DND-41 (cell line): ENCODE data around the gene CDC25A.
A peak's percentile ranks its signal among the peaks of the same experiment; 100 is the strongest.
"Not testable (repeated sequence)": the region's sequence is repeated elsewhere in the genome, so short reads cannot be mapped to it uniquely, and the experiment has no call there.

Experiments
- ATAC-seq: fragments of 200-7000 bp; cut with Tn5 transposase; 3 replicates; pipeline ENCODE4 v1.9.1; 2021; ENCODE audit warnings: low read depth; ENCODE audit not compliant: insufficient read depth
- DNase-seq: peaks from one replicate; pipeline ENCODE4 v3.0.0-alpha.2; 2020
- H2AFZ ChIP-seq: 2 replicates; pipeline ENCODE4 v1.6.0; 2012; ENCODE audit warnings: low read depth, low read length
- H3K27ac ChIP-seq: 2 replicates; pipeline ENCODE4 v1.5.1; 2012; ENCODE audit warnings: low read length, inconsistent platforms
- H3K27me3 ChIP-seq: fragments of 200-600 bp; sonication (generic); 2 replicates; pipeline ENCODE4 v1.6.0; 2012; ENCODE audit warnings: low read length, mild to moderate bottlenecking, inconsistent platforms; ENCODE audit not compliant: insufficient read depth, poor library complexity
- H3K36me3 ChIP-seq: 2 replicates; pipeline ENCODE4 v1.5.1; 2012; ENCODE audit warnings: low read length, inconsistent platforms; ENCODE audit not compliant: insufficient read depth
- H3K4me1 ChIP-seq: 2 replicates; pipeline ENCODE4 v1.5.1; 2012; ENCODE audit warnings: mild to moderate bottlenecking, low read length; ENCODE audit not compliant: insufficient read depth
- H3K4me2 ChIP-seq: 2 replicates; pipeline ENCODE4 v1.6.0; 2012; ENCODE audit warnings: mild to moderate bottlenecking, moderate library complexity, low read length, inconsistent platforms; ENCODE audit not compliant: insufficient read depth
- H3K4me3 ChIP-seq, 2 experiments: fragments of 200-600 bp in 1 of 2; shearing (Covaris generic) in 1 of 2; 2 replicates each; pipeline ENCODE4 v1.5.1; 2012 to 2016; ENCODE audit warnings: inconsistent platforms in 2 of 2, low read length in 2 of 2, mild to moderate bottlenecking in 2 of 2, low read depth in 1 of 2, moderate library complexity in 1 of 2
- H3K79me2 ChIP-seq: 2 replicates; pipeline ENCODE4 v1.6.0; 2012; ENCODE audit warnings: low read length, inconsistent platforms; ENCODE audit not compliant: insufficient read depth
- H3K9ac ChIP-seq: 2 replicates; pipeline ENCODE4 v1.6.0; 2012; ENCODE audit warnings: low read depth, mild to moderate bottlenecking, inconsistent platforms, low read length, moderate library complexity
- H3K9me3 ChIP-seq: 2 replicates; pipeline ENCODE4 v1.5.1; 2012; ENCODE audit warnings: low read length, moderate library complexity, mild to moderate bottlenecking, inconsistent platforms; ENCODE audit not compliant: insufficient read depth, severe bottlenecking
- H4K20me1 ChIP-seq: 2 replicates; pipeline ENCODE4 v1.6.0; 2012; ENCODE audit warnings: low read length; ENCODE audit not compliant: insufficient read depth
- EZH2 ChIP-seq: IDR thresholded peaks from 3 replicates; pipeline ENCODE4 v1.6.1; 2012; ENCODE audit warnings: borderline replicate concordance, low read depth, mild to moderate bottlenecking, moderate library complexity, low read length, inconsistent platforms; ENCODE audit not compliant: severe bottlenecking
- TF ChIP-seq, protein P1 (sequence below): IDR thresholded peaks from 2 replicates; pipeline ENCODE4 v1.5.1; 2012; ENCODE audit warnings: borderline replicate concordance, low read length, moderate library complexity, mild to moderate bottlenecking; ENCODE audit not compliant: poor library complexity, severe bottlenecking; ENCODE audit errors: extremely low read depth

CDC25A gene

DNA sequence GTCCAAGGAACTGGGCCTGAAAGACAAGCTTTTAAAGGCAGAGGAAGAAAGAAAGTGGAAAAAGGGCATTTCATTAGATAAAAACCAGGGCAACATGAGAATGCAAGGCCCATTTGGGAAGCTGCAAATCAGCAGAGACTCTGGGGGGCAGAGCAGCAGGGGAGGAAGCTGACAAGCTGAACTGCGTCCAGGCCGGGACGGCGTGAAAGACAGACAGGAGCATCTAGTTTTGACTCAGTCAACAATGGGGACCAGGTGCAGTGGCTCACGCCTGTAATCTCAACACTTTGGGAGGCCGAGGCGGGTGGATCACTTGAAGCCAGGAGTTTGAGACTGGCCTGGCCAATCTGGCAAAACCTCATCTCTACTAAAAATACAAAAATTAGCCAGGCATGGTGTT is 69.9 kb downstream of the CDC25A start:
- Histone ChIP-seq H3K36me3 (no peaks in the 10 kb centered on the region), H3K4me1 (peaks cover 7% of the 10 kb centered on the region), H2AFZ (no peak overlapping the region), H3K79me2 (no peaks in the 10 kb centered on the region), H3K4me2 (no peak overlapping the region), H3K4me3 (no peak overlapping the region), H3K27ac (no peak overlapping the region), H3K27me3 (no peaks in the 10 kb centered on the region), H3K9me3 (no peaks in the 10 kb centered on the region), H4K20me1 (no peaks in the 10 kb centered on the region), H3K9ac (no peak overlapping the region)
- DNase-seq (no peak), ATAC-seq (no peak)
- TF ChIP-seq, protein P1, sequence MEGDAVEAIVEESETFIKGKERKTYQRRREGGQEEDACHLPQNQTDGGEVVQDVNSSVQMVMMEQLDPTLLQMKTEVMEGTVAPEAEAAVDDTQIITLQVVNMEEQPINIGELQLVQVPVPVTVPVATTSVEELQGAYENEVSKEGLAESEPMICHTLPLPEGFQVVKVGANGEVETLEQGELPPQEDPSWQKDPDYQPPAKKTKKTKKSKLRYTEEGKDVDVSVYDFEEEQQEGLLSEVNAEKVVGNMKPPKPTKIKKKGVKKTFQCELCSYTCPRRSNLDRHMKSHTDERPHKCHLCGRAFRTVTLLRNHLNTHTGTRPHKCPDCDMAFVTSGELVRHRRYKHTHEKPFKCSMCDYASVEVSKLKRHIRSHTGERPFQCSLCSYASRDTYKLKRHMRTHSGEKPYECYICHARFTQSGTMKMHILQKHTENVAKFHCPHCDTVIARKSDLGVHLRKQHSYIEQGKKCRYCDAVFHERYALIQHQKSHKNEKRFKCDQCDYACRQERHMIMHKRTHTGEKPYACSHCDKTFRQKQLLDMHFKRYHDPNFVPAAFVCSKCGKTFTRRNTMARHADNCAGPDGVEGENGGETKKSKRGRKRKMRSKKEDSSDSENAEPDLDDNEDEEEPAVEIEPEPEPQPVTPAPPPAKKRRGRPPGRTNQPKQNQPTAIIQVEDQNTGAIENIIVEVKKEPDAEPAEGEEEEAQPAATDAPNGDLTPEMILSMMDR, result no peak
- TF ChIP-seq EZH2, result no peak

DNA sequence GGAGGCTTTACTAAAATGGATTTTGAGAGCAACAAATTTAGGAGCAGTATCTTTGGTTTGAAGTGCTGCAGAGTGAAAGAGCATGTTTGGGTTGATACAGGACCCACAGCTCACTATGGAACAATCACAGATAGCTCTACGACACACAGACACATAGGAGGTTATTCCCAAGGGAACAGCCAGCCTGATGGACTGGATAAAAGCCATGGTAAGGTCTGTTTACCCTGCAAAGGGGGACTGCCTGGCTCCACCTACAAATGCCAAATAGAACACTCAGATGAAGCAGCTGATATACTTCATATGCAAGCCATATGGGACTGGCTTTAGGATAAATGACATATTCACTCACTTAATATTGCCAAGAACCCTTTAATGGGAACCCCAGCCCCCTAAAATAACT is 75.4 kb downstream of the CDC25A start:
- Histone ChIP-seq H3K4me1 (peaks cover 24% of the 10 kb centered on the region), H3K4me3 (peak overlapping the region in 1 of 2 experiments; percentile 37; a peak in 2 of 4 replicates), H3K27me3 (no peaks in the 10 kb centered on the region), H2AFZ (0 out of 2 replicates have a peak overlapping the region, but pooled peaks have one; percentile 7), H3K4me2 (peak overlapping the region; percentile 62), H4K20me1 (no peaks in the 10 kb centered on the region), H3K27ac (peak overlapping the region; percentile 81), H3K9me3 (peaks cover 3% of the 10 kb centered on the region), H3K79me2 (no peaks in the 10 kb centered on the region), H3K9ac (peak overlapping the region; percentile 38), H3K36me3 (no peaks in the 10 kb centered on the region)
- DNase-seq, result no peak
- no peak for TF ChIP-seq EZH2
- TF ChIP-seq, protein P1, result no peak
- no peak; the same call in 2 of the 3 replicates for ATAC-seq

DNA sequence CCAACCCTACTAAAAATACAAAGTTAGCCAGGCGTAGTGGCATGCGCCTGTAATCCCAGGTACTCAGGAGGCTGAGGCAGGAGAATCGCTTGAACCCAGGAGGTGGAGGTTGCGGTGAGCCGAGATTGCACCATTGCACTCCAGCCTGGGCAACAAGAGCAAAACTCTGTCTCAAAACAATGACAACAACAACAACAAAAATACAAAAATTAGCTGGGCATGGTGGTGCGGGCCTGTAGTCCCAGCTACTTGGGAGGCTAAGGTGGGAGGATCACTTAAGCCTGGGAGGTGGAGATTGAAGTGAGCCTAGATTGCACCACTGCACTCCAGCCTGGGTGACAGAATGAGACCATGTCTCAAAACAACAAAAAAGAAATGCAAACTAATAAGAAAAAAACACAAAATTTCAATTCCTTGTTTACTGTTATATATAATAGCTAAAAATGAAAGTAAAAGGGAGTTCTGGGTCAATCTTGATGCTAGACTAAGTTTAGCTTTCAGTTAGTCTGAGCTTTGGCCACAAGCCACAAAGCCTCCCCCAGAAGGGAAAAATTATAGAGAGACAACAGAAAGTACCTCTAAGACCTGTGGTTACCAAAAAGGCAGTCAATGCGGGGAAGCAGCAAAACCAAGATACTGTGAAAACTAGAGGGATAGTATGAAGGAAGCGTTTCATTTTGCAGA is 76.0 kb downstream of the CDC25A start:
- not testable (repeated sequence) for H4K20me1 ChIP-seq, H3K27me3 ChIP-seq

DNA sequence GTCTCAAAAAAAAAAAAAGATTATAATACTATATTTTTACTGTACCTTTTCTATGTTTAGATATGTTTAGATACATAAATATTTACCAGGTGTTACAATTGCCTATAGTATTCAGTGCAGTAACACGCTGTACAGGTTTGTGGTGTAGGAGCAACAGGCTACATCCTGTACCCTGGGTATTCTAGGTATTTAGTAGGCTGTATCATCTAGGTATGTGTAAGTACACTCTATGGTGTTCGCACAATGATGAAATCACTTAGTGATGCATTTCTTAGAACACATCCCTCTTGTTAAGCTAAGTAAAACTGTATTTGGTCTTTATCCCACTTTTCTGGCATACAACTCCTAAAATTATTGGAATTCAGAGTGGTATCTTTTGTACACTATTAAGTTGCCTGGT is 77.8 kb downstream of the CDC25A start:
- no peak overlapping the region for H2AFZ ChIP-seq
- DNase-seq (no peak), ATAC-seq (no peak)
- H3K4me1 ChIP-seq, result peaks cover 24% of the 10 kb centered on the region
- no peaks in the 10 kb centered on the region for H3K79me2 ChIP-seq
- no peak overlapping the region for H3K4me2 ChIP-seq
- H3K4me3 ChIP-seq, result no peak overlapping the region
- no peak overlapping the region for H3K27ac ChIP-seq
- no peaks in the 10 kb centered on the region for H4K20me1 ChIP-seq
- H3K9ac ChIP-seq, result no peak overlapping the region
- H3K9me3 ChIP-seq, result peaks cover 3% of the 10 kb centered on the region
- TF ChIP-seq, protein P1, result no peak
- TF ChIP-seq EZH2, result no peak
- H3K36me3 ChIP-seq, result no peaks in the 10 kb centered on the region
- no peaks in the 10 kb centered on the region for H3K27me3 ChIP-seq

More for the DNA sequence above, 76.0 kb downstream of the CDC25A start:
- H3K36me3 ChIP-seq, H3K79me2 ChIP-seq, H3K9me3 ChIP-seq: not testable (repeated sequence)
- H3K27ac ChIP-seq, result peak overlapping the region; percentile 81
- peak overlapping the region; percentile 38 for H3K9ac ChIP-seq
- H3K4me1 ChIP-seq, result peaks cover 24% of the 10 kb centered on the region
- peak overlapping the region; percentile 62 for H3K4me2 ChIP-seq
- H3K4me3 ChIP-seq, result peak overlapping the region in 1 of 2 experiments; percentile 37; a peak in 2 of 4 replicates
- DNase-seq, result peak; percentile 80
- ATAC-seq, result peak; percentile 94
- H2AFZ ChIP-seq, result 0 out of 2 replicates have a peak overlapping the region, but pooled peaks have one; percentile 7
